K562 (cell line): ENCODE measurements around the gene PPP1R14C. TPM values are rescaled to one million over a fixed set of nuclear protein-coding genes. Genes with fewer than 3 reads are reported as not detected.

Experiments
- BCOR ChIP-seq: fragments of 450-650 bp; IDR thresholded peaks from 2 replicates; pipeline ENCODE4 v1.6.1; 2016
- BHLHE40 ChIP-seq: IDR thresholded peaks from 2 replicates; pipeline ENCODE4 v1.6.1; 2011; ENCODE audit warnings: low read length, improper control_type of control experiment
- CBX2 ChIP-seq: fragments of 200-600 bp; sonication (generic); IDR thresholded peaks from one replicate; pipeline ENCODE4 v1.6.1; 2012; ENCODE audit warnings: mild to moderate bottlenecking, low read length, inconsistent platforms; ENCODE audit not compliant: insufficient read depth, poor library complexity, severe bottlenecking
- EGR1 ChIP-seq: fragments of 450-650 bp; conservative IDR thresholded peaks from 2 replicates; pipeline ENCODE4 v1.6.1; 2017; ENCODE audit warnings: mild to moderate bottlenecking
- EP400 ChIP-seq: fragments of 450-650 bp; IDR thresholded peaks from 2 replicates; pipeline ENCODE4 v1.6.1; 2017; ENCODE audit warnings: antibody characterized with exemption, mild to moderate bottlenecking, moderate library complexity
- HCFC1 ChIP-seq: IDR thresholded peaks from 2 replicates; pipeline ENCODE4 v1.6.1; 2012; ENCODE audit warnings: low read depth, low read length, improper control_type of control experiment
- KLF13 ChIP-seq: fragments of 450-650 bp; IDR thresholded peaks from 2 replicates; pipeline ENCODE4 v1.6.1; 2016; ENCODE audit warnings: missing genetic modification characterization, low read depth, mild to moderate bottlenecking, missing compliant biosample characterization, moderate library complexity, borderline replicate concordance
- LARP7 ChIP-seq: fragments of 450-650 bp; IDR thresholded peaks from 2 replicates; pipeline ENCODE4 v1.6.1; 2016
- MIER1 ChIP-seq: fragments of 450-650 bp; IDR thresholded peaks from 2 replicates; pipeline ENCODE4 v1.6.1; 2016; ENCODE audit warnings: antibody characterized with exemption, mild to moderate bottlenecking, low read depth
- NFE2 ChIP-seq: IDR thresholded peaks from 2 replicates; pipeline ENCODE4 v1.6.1; 2014; ENCODE audit warnings: antibody characterized with exemption, low read depth
- NFRKB ChIP-seq: fragments of 450-650 bp; IDR thresholded peaks from 2 replicates; pipeline ENCODE4 v1.6.1; 2016; ENCODE audit warnings: low read depth
- RBM15 ChIP-seq: fragments of 200-400 bp; formaldehyde crosslinking; IDR thresholded peaks from 2 replicates; pipeline ENCODE4 v1.6.1; 2018; ENCODE audit warnings: mild to moderate bottlenecking, low read length, moderate library complexity; ENCODE audit not compliant: insufficient read depth
- SMC3 ChIP-seq: conservative IDR thresholded peaks from 2 replicates; pipeline ENCODE4 v1.6.1; 2011; ENCODE audit warnings: low read depth, low read length, improper control_type of control experiment; ENCODE audit not compliant: insufficient read depth
- SNIP1 ChIP-seq: fragments of 450-650 bp; IDR thresholded peaks from 2 replicates; pipeline ENCODE4 v1.7.1; 2017; ENCODE audit warnings: low read depth, mild to moderate bottlenecking
- SRF ChIP-seq, 2 experiments: fragments of 250-450, 450-650 bp in 1 of 2; sonication (Bioruptor Pico) in 1 of 2; sonication (generic) in 1 of 2; formaldehyde crosslinking; IDR thresholded peaks; 2 replicates each; pipeline versions ENCODE4 v1.5.0 to v1.5.1; 2020 to 2022; ENCODE audit warnings: mild to moderate bottlenecking in 1 of 2, missing genetic modification reagents in 1 of 2
- WHSC1 ChIP-seq: IDR thresholded peaks from one replicate; pipeline ENCODE4 v1.6.1; 2012; ENCODE audit warnings: low read length, control low read depth, inconsistent platforms
- ZEB2 ChIP-seq: fragments of 450-650 bp; IDR thresholded peaks from 2 replicates; pipeline ENCODE4 v1.6.1; 2016
- ZNF12 ChIP-seq: sonication (generic); formaldehyde crosslinking; IDR thresholded peaks from 2 replicates; pipeline ENCODE4 v1.4.0; 2020; ENCODE audit warnings: mild to moderate bottlenecking, missing genetic modification reagents
- ZNF146 ChIP-seq: IDR thresholded peaks from one replicate; pipeline ENCODE4 v1.6.1; 2018; ENCODE audit warnings: missing compliant biosample characterization; ENCODE audit not compliant: unreplicated experiment
- ZNF41 ChIP-seq: fragments of 250-450 bp; sonication (Bioruptor Pico); conservative IDR thresholded peaks from 2 replicates; pipeline ENCODE4 v1.4.0; 2020; ENCODE audit warnings: mild to moderate bottlenecking
- ZNF778 ChIP-seq: fragments of 450-650 bp; formaldehyde crosslinking; IDR thresholded peaks from 2 replicates; pipeline ENCODE4 v1.4.0; 2020; ENCODE audit warnings: mild to moderate bottlenecking, moderate library complexity
- ZNF785 ChIP-seq: fragments of 250-450 bp; sonication (Bioruptor Pico); IDR thresholded peaks from 2 replicates; pipeline ENCODE4 v1.4.0; 2020; ENCODE audit warnings: mild to moderate bottlenecking
- ZSCAN32 ChIP-seq: fragments of 450-650 bp; formaldehyde crosslinking; IDR thresholded peaks from 2 replicates; pipeline ENCODE4 v1.4.0; 2020; ENCODE audit warnings: mild to moderate bottlenecking, moderate library complexity
- polyA plus RNA-seq, 8 experiments: library from polyadenylated mRNA; depleted of rRNA in 4 of 8; stranded (reverse) in 5 of 8; unstranded in 3 of 8; fragments of >200 nt; fragmentation: Nextera tagmentation in 2 of 8; fragmentation: Illumina TruSeq in 1 of 8; extraction: Ambion mirVana in 2 of 8; extraction: Trizol in 1 of 8; gene quantifications; 2 replicates each; pipeline versions ENCODE4 v1.2.1 to v1.2.3, GENCODE V29; 2011 to 2014; ENCODE audit warnings: inconsistent platforms in 1 of 8, missing spikeins in 1 of 8
- total RNA-seq, 7 experiments: library from RNA; depleted of rRNA in 6 of 7; stranded (reverse); fragments of >200 nt in 6 of 7; fragmentation: Illumina TruSeq in 2 of 7; extraction: Trizol in 2 of 7; gene quantifications; 2 replicates each; pipeline versions ENCODE4 v1.2.1 to v1.2.3, GENCODE V29; 2011 to 2021; ENCODE audit warnings: low replicate concordance in 1 of 7
- TF ChIP-seq, protein P1 (sequence below): fragments of 450-650 bp; IDR thresholded peaks from 2 replicates; pipeline ENCODE4 v1.6.1; 2018; ENCODE audit warnings: mild to moderate bottlenecking, low read depth; ENCODE audit not compliant: partially characterized antibody
- TF ChIP-seq, protein P2 (sequence below): fragments of 150-350 bp; conservative IDR thresholded peaks from 2 replicates; pipeline ENCODE4 v1.6.1; 2014; ENCODE audit warnings: low read length
- TF ChIP-seq, protein P3 (sequence below), 2 experiments: fragments of 450-650 bp in 1 of 2; sonication (generic) in 1 of 2; formaldehyde crosslinking; conservative IDR thresholded peaks; 2 replicates each; pipeline versions ENCODE4 v1.4.0 to v1.8.1; 2020 to 2022; ENCODE audit warnings: mild to moderate bottlenecking in 1 of 2, missing genetic modification reagents in 1 of 2

The PPP1R14C gene
- total and polyA plus RNA-seq, 9 of the 15 experiments (the other 6 are each of a cell fraction or from before 2014, with no cell fraction given) = 4.5 to 16.6 (median 11.9) TPM

DNA sequence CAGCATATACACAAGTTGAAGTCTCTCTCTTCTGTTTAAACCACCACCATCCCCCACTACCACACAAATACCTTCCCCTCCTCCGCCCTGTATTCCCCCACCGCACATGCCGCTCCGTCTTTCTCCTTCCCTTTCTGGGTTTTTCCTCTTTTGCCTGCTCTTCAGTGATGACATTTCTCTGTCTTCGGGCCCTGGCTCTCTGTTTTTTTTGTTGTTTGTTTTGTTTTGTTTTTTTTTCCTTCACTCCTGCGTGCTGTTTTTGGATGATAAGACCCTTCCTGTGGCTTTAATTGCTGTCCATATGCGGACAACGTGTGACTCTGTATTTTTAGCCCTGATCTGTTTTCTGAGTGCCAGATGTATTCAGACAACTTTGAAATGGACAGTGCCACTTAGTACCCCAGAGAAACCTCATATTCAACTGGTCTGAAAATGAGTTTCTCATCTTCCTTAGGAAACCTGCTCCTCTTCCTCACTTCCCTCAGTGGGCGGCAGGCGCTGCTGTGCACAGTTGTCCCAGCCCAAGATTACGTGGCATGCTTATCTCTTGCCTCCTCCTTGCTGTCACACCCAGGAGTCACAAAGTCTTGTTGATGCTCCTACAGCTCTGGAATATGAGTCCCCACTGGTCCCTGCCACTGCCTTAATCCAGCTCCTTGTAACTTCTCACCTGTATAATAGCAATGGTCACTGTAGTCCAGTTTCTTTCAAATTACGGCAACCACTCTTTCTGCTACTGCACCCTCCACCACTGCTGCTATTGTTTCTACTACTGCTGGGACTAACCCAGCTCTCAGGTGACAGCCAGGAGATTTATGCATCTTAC, 8.2 kb downstream of the PPP1R14C start (continued):
- TF ChIP-seq, protein P1, sequence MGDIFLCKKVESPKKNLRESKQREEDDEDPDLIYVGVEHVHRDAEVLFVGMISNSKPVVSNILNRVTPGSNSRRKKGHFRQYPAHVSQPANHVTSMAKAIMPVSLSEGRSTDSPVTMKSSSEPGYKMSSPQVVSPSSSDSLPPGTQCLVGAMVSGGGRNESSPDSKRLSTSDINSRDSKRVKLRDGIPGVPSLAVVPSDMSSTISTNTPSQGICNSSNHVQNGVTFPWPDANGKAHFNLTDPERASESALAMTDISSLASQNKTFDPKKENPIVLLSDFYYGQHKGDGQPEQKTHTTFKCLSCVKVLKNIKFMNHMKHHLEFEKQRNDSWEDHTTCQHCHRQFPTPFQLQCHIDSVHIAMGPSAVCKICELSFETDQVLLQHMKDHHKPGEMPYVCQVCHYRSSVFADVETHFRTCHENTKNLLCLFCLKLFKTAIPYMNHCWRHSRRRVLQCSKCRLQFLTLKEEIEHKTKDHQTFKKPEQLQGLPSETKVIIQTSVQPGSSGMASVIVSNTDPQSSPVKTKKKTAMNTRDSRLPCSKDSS = peak; percentile 76
- peak; percentile 84 for TF ChIP-seq EP400
- no peak for TF ChIP-seq ZNF785 (CRISPR knock-in tag)
- no peak for TF ChIP-seq ZNF778 (CRISPR knock-in tag)
- peak; percentile 79 for TF ChIP-seq WHSC1
- TF ChIP-seq BCOR = peak; percentile 89
- peak; percentile 88 for TF ChIP-seq EGR1
- TF ChIP-seq NFRKB = peak; percentile 94
- peak; percentile 94 for TF ChIP-seq ZEB2
- no peak for TF ChIP-seq ZNF146
- TF ChIP-seq ZNF41 = no peak
- peak; percentile 63 for TF ChIP-seq NFE2
- TF ChIP-seq HCFC1 = no peak
- peak; percentile 76; the same call in 1 of the 2 replicates for TF ChIP-seq MIER1
- TF ChIP-seq BHLHE40 = peak; percentile 88
- TF ChIP-seq ZSCAN32 (CRISPR knock-in tag) = 0 out of 2 replicates have a peak, but pooled peaks have one; percentile 18
- no peak for TF ChIP-seq KLF13 (tag)
- TF ChIP-seq, protein P2, sequence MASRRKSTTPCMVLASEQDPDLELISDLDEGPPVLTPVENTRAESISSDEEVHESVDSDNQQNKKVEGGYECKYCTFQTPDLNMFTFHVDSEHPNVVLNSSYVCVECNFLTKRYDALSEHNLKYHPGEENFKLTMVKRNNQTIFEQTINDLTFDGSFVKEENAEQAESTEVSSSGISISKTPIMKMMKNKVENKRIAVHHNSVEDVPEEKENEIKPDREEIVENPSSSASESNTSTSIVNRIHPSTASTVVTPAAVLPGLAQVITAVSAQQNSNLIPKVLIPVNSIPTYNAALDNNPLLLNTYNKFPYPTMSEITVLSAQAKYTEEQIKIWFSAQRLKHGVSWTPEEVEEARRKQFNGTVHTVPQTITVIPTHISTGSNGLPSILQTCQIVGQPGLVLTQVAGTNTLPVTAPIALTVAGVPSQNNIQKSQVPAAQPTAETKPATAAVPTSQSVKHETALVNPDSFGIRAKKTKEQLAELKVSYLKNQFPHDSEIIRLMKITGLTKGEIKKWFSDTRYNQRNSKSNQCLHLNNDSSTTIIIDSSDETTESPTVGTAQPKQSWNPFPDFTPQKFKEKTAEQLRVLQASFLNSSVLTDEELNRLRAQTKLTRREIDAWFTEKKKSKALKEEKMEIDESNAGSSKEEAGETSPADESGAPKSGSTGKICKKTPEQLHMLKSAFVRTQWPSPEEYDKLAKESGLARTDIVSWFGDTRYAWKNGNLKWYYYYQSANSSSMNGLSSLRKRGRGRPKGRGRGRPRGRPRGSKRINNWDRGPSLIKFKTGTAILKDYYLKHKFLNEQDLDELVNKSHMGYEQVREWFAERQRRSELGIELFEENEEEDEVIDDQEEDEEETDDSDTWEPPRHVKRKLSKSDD = 0 out of 2 replicates have a peak, but pooled peaks have one; percentile 28
- no peak for TF ChIP-seq CBX2
- peak in 1 of 2 experiments; percentile 77; a peak in 2 of 4 replicates for TF ChIP-seq SRF (CRISPR knock-in tag; IDR thresholded peaks at IDR 0.05)
- TF ChIP-seq SNIP1 = peak; percentile 61
- TF ChIP-seq, protein P3, sequence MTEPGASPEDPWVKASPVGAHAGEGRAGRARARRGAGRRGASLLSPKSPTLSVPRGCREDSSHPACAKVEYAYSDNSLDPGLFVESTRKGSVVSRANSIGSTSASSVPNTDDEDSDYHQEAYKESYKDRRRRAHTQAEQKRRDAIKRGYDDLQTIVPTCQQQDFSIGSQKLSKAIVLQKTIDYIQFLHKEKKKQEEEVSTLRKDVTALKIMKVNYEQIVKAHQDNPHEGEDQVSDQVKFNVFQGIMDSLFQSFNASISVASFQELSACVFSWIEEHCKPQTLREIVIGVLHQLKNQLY (CRISPR knock-in tag; conservative IDR thresholded peaks at IDR 0.05) = no peak
- no peak for TF ChIP-seq ZNF12 (CRISPR knock-in tag)
- TF ChIP-seq LARP7 = peak; percentile 77; the same call in 1 of the 2 replicates
- TF ChIP-seq RBM15 = no peak
- peak; percentile 44 for TF ChIP-seq SMC3
